HG03039 (cell line): ENCODE measurements around the gene RAB11A.

Experiments
- ATAC-seq: cut with Tn5 transposase; IDR thresholded peaks from one replicate; pipeline ENCODE4 v1.9.1; 2021; ENCODE audit warnings: mild to moderate bottlenecking, moderate library complexity; ENCODE audit not compliant: unreplicated experiment

Gene RAB11A

DNA sequence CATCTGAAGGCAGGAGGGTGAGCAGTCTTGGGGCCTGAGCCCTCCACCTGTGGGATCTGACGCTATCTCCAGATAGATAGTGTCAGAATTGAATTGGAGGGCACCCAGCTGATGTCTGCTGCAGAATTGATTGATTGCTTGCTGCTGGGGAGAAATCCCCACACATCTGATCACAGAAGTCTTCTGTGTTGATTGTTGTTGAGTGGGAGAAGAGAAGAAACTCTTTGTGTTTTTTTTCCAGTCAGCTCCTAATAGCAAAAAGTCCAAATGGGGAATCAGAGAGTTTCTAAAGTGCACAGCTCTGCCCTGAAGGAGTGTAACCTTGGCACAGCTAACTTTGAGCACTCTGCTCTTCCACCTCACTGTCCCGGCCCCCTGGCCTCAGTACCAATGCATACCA, 66.1 kb downstream of the RAB11A start:
- no peak for ATAC-seq

DNA sequence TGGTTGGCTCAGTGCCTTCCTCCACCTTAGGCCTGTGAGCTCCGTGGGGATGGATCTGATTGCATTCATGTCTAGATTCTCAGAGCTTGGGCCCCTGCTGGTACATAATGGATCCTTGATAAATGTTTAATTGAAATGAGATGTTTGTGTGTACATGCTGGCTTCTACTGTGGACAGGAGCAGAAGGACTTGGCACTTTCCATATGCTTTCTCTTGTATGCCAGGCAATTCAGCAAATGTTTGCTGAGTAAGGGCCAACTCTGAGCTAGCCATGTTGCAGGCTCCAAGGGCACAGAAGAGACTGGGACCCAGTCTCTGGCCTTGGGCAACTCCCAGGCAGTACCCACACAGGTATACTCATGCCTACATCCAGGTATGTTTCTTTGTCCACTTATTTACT, 67.0 kb downstream of the RAB11A start:
- ATAC-seq, result no peak

- no peak for ATAC-seq
Observed at GRCh38 chr15:65937054-65937453, 67.8 kb downstream of the RAB11A start.

GRCh38 chr15:65937476-65937875, 68.2 kb downstream of the RAB11A start:
- no peak for ATAC-seq

DNA sequence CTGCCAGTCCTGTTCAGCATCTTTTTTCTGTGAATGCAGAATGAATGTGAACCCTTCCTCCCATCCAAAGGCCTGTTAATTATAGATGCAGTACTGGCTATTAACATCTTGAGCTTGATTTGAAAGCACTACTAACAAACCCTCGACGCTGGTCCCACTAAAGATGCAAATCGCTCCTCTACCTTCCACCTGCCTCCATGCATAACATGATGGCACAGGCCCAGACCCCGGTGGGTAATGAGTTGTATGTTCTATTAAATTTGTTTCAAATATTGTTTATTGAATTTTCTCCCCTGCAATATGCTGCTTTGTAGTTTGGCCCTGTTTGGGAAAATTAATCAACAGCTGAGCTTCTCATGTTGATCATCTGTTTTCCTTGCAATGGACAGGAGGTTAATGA, 69.3 kb downstream of the RAB11A start:
- ATAC-seq, result no peak

DNA sequence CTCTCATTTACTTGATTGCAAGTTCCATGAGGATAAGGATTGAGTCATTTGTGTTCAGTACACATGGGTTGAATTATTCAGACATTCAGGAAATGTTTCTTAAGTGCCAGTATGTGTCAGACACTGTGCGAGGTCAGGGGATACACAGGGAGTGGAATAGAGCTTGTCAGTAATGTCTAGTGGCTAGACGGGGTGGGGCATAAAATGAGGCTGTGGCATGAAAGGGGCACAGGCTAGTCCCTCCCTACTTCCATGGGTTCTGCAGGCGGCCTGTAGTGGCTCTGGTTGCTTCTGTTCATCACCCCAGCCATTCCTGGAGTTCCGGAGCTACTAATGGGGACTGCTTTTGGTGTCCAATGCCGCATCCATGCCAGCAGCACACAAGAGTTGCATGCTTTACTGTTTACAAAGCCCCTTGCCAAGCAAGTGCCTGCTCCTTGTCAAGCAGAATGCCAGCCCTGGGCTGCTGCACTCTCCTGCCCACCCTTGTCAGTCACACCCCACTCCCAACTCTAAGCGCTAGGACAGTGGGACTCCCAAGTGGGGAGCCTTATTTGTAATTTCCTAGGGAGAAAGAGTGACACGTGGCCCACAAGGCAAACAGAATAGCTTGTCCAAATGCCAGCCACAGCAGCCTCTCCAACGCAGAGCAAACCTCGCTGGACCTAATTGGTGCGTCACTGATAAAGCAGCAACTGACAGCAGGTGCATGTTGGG, 70.8 kb downstream of the RAB11A start:
- no peak for ATAC-seq

DNA sequence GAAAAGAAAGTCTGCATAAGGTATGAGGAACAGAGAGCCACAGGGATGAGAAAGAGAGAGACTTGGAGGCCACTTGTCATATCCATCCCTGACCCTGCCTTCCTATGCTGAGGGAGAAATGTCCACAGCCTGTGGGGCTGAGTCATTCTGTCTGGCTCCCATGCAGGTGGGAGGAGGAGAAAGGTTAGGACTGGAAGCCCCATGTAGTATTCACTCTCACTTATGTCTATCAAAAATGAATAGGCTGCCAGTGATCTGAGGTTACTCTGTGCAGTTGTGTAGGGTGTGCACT, 71.3 kb downstream of the RAB11A start:
- no peak for ATAC-seq
